Measurements from ENCODE around the gene TNFAIP8.

- TF ChIP-seq, protein P1, sequence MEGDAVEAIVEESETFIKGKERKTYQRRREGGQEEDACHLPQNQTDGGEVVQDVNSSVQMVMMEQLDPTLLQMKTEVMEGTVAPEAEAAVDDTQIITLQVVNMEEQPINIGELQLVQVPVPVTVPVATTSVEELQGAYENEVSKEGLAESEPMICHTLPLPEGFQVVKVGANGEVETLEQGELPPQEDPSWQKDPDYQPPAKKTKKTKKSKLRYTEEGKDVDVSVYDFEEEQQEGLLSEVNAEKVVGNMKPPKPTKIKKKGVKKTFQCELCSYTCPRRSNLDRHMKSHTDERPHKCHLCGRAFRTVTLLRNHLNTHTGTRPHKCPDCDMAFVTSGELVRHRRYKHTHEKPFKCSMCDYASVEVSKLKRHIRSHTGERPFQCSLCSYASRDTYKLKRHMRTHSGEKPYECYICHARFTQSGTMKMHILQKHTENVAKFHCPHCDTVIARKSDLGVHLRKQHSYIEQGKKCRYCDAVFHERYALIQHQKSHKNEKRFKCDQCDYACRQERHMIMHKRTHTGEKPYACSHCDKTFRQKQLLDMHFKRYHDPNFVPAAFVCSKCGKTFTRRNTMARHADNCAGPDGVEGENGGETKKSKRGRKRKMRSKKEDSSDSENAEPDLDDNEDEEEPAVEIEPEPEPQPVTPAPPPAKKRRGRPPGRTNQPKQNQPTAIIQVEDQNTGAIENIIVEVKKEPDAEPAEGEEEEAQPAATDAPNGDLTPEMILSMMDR (IDR thresholded peaks at IDR 0.05; ENCODE audit: insufficient read depth, low read depth, low read length), result no peak
- no peak for TF ChIP-seq EZH2 (IDR thresholded peaks at IDR 0.05; ENCODE audit: insufficient read depth, low read length)
Measured at GRCh38 chr5:119353213-119353612, 2.6 kb upstream of the TNFAIP8 start.
